RWPE2 (cell line): ENCODE results near the gene B3GAT2.

ENCODE experiments used
- ATAC-seq: fragments of 200-7000 bp; cut with Tn5 transposase; 3 replicates; pipeline ENCODE4 v1.9.1; 2021; ENCODE audit warnings: low read depth
- DNase-seq: peaks from one replicate; pipeline ENCODE4 v3.0.0-alpha.2; 2020; ENCODE audit warnings: low spot score
- H3K27ac ChIP-seq: fragments of 450-650 bp; 2 replicates; pipeline ENCODE4 v1.5.1; 2017; ENCODE audit warnings: mild to moderate bottlenecking; ENCODE audit not compliant: poor library complexity, severe bottlenecking
- H3K27me3 ChIP-seq: fragments of 250-450 bp; sonication (Bioruptor Pico); 2 replicates; pipeline ENCODE4 v1.5.1; 2021; ENCODE audit warnings: mild to moderate bottlenecking, moderate library complexity; ENCODE audit not compliant: insufficient read depth, poor library complexity, severe bottlenecking
- H3K36me3 ChIP-seq: fragments of 250-450 bp; sonication (Bioruptor Pico); 2 replicates; pipeline ENCODE4 v1.5.1; 2020; ENCODE audit warnings: low read depth, mild to moderate bottlenecking, moderate library complexity
- H3K4me1 ChIP-seq: fragments of 250-450 bp; sonication (Bioruptor Pico); 2 replicates; pipeline ENCODE4 v1.5.1; 2021; ENCODE audit warnings: mild to moderate bottlenecking, moderate library complexity; ENCODE audit not compliant: insufficient read depth, poor library complexity, severe bottlenecking
- H3K4me3 ChIP-seq: fragments of 250-450 bp; sonication (Bioruptor Pico); 2 replicates; pipeline ENCODE4 v1.5.1; 2021; ENCODE audit warnings: mild to moderate bottlenecking, moderate library complexity; ENCODE audit not compliant: severe bottlenecking
- H3K9me3 ChIP-seq: fragments of 250-450 bp; sonication (Bioruptor Pico); 2 replicates; pipeline ENCODE4 v1.5.1; 2021; ENCODE audit warnings: mild to moderate bottlenecking, moderate library complexity; ENCODE audit not compliant: severe bottlenecking
- TF ChIP-seq, protein P1 (sequence below): fragments of 450-650 bp; IDR thresholded peaks from one replicate; pipeline ENCODE4 v1.5.1; 2017; ENCODE audit warnings: mild to moderate bottlenecking, moderate library complexity; ENCODE audit not compliant: poor library complexity, severe bottlenecking

The B3GAT2 gene

GRCh38 chr6:70813885-70814284, 143.0 kb downstream of the B3GAT2 start:
- no peak overlapping the region for H3K4me3 ChIP-seq
- no peak overlapping the region for H3K27ac ChIP-seq
- no peaks in the 10 kb centered on the region for H3K27me3 ChIP-seq
- TF ChIP-seq, protein P1, sequence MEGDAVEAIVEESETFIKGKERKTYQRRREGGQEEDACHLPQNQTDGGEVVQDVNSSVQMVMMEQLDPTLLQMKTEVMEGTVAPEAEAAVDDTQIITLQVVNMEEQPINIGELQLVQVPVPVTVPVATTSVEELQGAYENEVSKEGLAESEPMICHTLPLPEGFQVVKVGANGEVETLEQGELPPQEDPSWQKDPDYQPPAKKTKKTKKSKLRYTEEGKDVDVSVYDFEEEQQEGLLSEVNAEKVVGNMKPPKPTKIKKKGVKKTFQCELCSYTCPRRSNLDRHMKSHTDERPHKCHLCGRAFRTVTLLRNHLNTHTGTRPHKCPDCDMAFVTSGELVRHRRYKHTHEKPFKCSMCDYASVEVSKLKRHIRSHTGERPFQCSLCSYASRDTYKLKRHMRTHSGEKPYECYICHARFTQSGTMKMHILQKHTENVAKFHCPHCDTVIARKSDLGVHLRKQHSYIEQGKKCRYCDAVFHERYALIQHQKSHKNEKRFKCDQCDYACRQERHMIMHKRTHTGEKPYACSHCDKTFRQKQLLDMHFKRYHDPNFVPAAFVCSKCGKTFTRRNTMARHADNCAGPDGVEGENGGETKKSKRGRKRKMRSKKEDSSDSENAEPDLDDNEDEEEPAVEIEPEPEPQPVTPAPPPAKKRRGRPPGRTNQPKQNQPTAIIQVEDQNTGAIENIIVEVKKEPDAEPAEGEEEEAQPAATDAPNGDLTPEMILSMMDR: no peak
- DNase-seq (no peak), ATAC-seq (no peak)
- H3K4me1 ChIP-seq: peaks cover 9% of the 10 kb centered on the region
- H3K9me3 ChIP-seq: no peaks in the 10 kb centered on the region
- no peaks in the 10 kb centered on the region for H3K36me3 ChIP-seq

DNA sequence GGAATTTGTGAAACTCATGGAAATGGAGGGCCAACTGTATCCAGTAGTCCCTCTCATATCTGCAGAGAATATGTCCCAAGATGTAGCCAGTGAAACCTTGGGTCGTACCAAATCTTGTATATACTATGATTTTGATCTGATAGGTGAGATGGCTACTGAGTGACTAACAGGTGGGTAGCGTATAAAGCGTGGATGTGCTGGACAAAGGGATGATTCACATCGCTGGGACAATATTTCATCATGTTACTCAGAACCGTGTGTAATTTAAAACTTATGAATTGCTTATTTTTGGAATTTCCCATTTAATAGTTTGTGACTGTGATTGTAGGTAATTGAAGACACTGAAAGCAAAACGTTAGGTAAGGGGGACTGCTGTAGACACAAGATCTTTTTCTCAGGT, 145.1 kb downstream of the B3GAT2 start:
- no peak overlapping the region for H3K27ac ChIP-seq
- TF ChIP-seq, protein P1: no peak
- H3K4me3 ChIP-seq: no peak overlapping the region
- no peaks in the 10 kb centered on the region for H3K9me3 ChIP-seq
- DNase-seq: no peak
- H3K36me3 ChIP-seq: no peaks in the 10 kb centered on the region
- no peaks in the 10 kb centered on the region for H3K27me3 ChIP-seq
- H3K4me1 ChIP-seq: peaks cover 9% of the 10 kb centered on the region
- ATAC-seq: peak; percentile 98
